HG03460 (cell line): Measurements from ENCODE around the gene DDAH1.
"Not testable (repeated sequence)": the region's sequence is repeated elsewhere in the genome, so short reads cannot be mapped to it uniquely, and the experiment has no call there.

Source experiments
- ATAC-seq: cut with Tn5 transposase; IDR thresholded peaks from one replicate; pipeline ENCODE4 v1.9.1; 2021; ENCODE audit not compliant: unreplicated experiment

Gene DDAH1

DNA sequence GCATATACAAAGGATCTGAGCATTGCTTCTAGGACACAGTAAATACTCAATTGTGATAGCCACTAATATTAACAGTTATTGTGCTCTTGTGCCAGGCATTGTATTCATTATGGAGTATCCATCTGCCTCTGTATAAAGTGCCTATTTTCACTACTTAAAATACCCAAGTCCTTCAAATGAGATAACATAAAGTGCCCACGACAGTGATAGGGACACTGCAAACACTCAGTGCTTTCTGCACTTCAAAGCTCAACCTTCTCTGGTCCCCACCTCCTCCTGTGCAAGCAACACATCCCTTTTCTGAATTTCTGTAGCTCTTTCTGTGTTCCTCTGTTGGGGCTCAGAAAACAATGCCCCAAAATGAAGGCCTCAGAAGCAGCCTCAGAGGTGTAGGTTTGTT lies 6.6 kb upstream of the DDAH1 start:
- no peak for ATAC-seq

DNA sequence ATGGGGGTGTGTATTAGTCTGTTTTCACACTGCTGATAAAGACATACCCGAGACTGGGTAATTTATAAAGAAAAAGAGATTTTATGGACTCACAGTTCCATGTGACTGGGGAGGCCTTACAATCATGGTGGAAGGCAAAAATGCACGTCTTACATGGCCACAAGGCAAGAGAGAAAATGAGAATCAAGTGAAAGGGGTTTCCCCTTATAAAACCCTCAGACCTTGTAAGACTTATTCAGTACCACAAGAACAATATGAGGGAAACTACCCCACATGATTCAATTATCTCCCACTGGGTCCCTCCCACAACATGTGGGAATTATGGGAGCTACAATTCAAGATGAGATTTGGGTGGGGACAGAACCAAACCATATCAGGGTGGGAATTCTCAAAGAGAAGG lies 5.2 kb upstream of the DDAH1 start:
- not testable (repeated sequence) for ATAC-seq

DNA sequence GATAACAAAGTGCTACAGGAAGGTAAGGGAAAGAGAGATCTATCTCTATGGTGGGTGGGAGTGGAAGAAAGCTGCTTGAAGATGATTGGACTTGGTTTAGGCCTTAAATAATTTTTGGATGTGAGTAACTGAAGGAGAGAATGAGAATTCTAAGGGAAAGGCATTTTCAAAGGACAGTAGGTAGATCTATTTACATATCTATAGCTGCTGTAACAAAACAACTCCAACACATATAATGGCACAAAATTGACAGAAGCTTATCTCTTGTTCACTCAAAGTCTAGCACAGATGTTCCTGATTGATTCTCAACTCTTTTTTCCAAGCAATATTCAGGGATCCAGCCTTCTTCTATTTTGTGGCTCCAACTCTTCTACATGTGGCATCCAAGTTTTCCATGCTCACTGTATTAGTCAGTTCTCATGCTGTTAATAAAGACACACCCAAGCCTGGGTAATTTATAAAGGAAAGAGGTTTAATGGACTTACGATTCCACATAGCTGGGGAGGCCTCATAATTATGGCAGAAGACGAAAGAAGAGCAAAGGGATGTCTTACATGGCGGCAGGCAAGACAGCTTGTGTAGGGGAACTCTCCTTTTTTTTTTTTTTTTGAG lies 3.1 kb upstream of the DDAH1 start:
- ATAC-seq = no peak

DNA sequence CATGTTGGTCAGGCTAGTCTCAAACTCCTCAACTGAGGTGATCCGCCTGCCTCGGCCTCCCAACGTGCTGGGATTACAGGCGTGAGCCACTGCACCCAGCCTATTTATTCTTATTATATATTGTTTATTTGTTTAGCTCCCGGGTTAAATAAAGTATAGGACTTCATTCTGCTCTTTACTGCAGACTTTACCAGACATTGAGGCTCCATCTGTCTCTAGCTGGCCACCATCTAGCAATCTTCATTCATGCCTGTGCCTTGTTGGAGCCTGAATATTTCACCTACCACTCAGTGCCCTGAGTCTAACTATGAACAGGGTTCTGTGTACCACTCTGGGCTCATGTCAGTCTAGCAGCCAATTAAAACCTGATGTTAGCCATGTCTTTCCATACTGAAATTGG lies 2.1 kb upstream of the DDAH1 start:
- no peak for ATAC-seq

DNA sequence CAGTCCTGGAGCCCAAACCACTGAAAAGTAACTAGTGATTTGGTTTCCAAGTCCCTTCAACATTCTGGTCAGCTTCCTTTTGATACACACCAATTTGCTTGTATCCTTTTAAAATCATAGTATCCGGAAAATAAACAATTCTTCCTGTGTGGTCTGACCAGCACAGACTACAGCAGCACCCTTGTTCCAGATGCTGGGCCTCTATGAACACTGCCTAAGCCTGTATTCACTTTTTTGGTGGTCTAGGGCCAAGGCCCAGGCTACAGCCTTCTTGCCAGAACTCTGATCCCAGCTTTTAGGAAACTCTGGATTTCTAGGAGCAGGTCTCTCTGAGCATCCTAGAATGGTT lies 801 bp upstream of the DDAH1 start:
- ATAC-seq = no peak

DNA sequence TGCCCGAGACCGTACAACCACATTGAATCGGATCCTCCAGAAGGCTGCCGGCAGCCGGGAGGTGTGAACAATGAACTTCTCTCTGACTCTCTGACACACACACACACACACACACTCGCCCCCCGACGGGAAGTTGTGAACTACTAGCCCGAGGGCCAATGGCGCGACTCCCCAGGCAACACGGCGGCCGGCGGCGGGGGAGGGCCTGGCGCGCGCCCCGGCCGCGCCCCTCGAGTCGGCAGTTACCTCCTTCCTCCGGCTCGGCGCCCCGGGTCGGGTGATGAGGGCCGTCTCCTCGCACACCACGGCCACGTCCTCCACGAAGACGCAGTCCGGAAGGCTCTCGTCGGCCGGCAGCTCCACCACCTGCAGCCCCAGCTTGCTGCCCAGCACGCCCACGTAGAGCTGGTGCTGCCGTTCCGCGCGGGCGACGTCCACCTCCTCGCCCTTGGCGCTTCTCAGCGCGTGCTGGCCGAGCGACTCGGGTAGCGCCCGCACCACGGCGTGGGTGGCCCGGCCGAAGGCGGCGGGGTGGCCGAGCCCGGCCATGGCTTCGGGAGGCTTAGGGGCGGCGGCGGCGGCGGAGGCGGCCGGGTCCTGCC lies 361 bp downstream of the DDAH1 start:
- ATAC-seq = peak; percentile 47

DNA sequence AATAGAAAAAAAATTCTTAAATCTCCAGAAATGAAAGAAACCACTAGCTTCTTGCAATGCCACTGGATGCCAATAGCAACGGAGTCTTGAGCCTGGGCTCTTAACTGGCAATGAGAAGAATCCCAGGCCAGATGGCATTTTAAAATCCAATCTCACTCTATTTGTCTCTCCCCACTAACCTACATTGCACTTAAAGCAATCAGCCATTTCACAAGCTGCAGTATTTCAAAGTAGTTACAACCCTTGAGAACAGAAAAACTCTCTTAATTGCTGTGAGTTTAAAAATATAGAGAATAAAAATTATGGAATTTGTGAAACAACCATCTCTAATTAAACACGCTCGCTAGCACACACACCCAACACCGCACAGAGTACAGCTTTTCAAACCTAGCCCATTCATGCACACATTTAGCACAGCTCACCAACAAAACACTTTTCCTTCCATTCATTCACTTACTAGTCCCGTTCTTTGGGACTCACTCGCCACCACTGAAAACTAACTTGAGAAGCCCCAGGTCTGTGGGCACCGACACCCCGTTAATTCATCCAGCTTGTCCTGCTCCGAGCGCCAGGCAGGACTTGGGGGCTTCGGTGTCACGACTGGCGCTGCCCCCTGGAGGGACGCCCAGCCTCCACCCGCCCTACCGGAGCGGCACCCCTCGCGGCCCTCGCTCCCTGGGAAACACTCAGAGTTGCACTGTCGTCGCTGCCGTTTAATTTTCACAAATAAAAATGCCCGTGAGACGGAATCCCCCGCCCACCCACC lies 1.0 kb downstream of the DDAH1 start:
- ATAC-seq = no peak

DNA sequence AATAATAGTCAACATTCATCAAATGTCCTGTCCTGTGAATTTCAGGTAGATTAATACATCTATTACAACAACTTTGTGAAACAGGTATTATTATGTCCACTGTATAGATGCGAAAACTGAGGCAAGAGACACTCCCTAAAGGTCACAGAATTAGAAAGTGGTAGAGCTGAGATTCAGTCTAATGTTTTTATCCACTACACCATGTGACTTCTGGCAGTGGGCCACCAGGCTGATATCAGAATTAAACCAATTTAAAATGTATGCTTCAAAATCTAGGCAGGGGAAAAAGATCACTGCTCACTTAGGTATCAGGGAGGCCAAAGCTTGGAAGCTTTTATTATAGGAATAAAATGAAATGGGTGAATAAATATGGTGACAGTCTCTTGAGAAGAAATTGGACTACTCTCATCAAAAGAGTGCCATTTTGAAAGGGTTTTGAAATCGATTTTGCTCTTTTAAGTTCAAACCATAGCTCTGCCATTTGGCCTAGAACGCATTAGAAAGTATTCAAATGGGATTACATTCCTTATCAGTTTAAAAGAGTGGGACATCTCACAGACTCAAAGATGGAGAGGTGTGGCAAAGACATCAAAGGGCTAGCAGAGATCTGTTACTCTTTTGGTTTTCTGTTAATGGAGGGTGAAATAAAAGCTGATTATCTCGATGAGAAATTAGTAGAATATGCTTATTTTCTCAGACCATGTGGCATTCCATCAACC lies 1.9 kb downstream of the DDAH1 start:
- no peak for ATAC-seq

DNA sequence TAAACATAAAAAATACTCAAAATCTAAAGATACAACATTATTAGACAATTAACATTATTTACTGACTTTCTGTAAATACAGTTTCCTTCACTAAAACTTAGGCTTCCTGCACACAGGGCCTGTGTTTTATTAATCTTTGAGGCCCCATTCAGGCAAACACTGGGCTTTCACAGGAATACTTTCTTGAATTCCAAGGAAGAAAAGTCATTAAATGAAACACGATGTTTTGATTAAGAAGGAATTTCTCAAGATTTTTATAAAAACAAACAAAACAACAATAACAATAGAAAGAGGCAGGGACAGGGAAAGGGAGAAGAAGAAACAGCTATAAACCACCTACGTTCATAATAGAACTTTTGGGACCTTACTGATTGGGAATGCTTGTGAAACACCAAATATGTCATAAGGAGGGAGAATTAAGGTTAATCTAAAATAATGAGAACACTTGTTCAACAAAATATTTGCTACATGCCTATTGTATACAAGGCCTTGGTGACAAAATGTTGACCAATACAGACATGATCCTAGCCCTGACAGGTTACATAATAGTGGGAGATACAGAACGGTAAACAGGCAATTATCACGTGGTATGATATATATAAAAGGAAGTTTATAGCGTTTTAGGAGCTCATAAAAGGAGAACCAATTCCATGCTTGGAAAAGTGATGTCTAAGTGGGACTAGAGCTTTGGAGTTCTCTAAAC lies 3.6 kb downstream of the DDAH1 start:
- no peak for ATAC-seq

DNA sequence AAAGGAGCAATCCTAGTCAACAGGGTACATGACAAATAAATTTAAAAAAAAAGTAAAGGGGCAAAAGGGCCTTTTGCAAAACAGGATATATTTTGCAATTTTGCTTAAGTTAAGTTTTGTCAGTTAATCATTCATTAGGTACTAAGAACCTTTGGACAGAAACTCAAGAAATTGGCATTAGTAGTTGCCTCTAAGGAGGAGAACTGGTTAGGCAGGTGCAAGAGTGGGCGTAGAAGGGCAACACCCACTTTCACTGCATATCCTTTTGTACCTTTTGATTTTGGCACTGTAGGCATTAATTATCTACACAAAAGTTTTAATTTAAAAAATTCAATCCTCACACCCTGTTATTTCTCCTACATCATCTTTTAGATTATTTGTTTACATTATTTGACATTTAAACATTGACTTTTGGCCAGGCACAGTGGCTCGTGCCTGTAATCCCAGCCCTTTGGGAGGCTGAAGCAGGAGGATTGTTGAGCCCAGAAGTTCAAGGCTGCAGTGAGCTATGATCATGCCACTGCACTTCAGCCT lies 4.3 kb downstream of the DDAH1 start:
- ATAC-seq = no peak

DNA sequence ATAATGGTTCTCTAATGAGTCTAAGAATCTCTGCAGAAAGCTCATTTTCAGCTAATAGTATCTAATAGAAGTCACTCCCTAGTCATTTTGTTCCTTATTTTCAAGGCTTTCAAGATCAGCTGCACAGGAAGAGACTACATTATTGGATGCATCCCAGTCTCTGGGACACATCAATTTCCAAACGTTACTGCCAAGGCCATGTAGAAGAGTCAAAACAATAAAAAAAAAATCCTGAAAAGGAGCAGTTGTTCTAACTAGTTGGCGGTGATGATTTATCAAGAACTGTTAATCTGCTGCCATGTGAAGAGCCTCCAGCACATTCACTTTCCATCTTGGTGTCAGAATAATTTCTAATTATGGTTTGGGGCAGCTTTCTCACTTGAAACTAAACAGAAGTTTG lies 5.7 kb downstream of the DDAH1 start:
- ATAC-seq = no peak

DNA sequence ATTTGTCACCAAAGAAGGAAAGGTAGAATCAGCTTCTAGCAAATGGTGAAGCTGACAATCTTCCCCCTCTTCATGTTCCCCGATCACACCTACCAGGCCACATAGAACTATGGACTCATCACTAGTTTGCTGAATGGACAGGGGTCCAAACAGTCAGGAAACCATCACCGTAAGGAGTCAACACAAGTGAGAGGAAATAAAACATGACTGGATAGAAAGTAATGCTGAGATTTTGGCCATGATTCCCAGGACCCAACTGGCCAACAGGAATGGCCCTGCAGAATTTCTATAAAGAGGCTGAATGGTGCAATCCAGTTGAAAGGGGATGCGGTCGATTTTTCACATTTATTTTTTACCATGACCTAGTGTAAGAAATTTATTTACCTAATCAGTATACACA lies 10.7 kb downstream of the DDAH1 start:
- ATAC-seq = no peak

DNA sequence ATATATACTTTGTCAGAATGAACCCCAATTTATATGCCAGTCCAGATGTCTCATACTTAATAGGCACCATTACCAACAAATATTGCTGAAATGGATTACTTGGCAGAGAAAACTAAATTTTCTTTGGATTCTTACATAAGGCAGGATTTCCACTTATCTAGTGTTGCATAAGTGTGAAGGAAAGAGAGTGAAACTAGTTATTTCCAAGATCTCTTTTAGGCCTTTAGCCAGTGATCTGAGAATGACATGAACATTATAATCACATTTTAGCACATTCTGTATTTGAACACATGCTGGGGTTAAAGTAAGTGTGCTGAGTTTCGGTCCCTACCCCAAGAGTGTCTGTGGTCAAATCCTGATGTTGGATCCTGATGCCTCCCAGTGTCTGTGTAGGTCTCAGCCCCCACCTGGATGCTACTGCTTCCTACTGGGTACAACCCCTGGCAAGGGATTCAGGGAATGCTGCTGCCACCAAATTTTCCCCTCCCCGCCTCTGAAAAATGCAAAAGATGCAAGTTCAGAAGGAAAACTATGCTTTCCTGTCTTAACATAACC lies 11.2 kb downstream of the DDAH1 start:
- ATAC-seq = no peak

DNA sequence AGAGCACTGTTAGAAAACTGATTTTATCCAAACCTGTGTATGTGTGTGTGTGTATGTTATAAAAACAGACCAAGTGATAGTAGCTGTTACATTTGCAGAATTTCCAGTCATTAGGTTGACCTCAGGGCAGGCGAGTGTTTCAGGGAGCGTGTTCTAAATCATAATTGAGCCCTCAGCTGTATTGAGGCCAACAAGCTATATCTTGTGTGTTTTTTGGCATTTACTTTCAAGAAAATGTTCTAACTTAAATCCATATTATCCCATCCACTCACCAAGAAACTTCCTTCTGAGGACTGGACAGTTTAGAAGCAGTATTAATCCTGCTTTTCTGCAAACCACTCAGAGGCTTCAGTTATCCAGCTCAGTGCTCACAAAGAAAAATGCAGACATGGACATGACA lies 12.0 kb downstream of the DDAH1 start:
- no peak for ATAC-seq

DNA sequence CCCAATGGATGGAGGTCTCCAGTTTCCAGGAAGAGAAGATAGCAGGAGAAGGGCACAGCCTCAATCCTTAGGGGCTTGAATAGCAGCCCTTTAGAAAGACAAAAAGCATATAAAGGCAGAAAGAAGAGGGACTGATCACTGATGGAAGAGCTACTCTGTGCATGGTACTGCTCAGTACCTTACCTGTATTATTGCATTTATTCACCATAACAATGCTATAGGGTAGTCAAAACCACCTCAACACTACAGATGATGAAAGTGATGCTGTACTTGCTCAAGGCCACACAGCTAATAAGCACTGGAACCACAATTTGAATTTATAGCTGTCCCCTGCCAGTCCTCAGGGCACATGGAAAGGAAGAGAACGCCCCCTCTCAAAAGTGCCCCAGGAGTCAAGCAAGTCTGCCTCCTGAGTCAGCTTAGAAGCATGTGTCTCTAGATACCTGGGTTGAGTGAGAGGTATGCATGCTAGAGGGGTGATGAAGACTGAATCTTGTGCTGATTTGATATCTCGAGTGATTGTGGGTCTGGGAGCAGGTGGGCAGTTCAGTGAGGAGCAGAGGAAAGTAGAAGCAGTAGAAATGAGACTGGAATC lies 13.6 kb downstream of the DDAH1 start:
- ATAC-seq = no peak

DNA sequence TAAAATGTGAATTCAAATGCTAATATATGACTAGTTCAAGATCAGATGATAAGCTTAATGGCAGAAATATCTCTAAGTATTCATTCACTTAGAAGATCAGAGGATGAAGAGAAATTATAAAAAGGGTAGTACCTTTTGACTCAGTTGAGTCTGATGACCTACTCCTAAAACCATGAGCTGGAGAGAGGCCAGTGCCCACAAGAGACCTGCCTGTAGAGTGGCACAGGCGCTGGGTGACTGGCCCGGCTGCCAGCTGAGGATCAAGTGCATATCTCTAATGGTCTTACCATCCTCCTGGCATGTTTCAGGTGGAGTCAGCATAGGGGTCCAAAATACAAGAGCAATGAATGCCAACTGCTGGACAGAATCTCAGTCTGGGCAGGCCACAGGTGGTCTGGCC lies 14.1 kb downstream of the DDAH1 start:
- ATAC-seq = no peak

DNA sequence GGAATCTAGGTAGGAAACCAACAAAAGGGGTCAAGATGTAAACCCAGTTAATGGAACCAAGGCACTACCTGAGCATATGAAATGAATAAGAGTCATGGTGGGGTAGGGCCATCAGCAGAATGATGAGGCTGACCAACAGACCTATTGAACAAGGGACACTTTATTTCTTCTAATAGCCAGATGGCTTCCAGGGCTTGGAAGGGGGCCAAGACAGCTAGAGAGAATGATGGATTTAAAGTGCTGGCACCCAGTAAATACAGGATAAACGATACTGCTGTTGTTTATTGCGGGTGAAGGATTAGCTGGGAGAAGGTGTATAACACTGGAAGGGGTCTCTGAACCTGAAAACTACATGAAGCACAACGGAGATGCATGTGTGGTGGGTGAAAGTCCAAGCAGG lies 15.6 kb downstream of the DDAH1 start:
- ATAC-seq = no peak

DNA sequence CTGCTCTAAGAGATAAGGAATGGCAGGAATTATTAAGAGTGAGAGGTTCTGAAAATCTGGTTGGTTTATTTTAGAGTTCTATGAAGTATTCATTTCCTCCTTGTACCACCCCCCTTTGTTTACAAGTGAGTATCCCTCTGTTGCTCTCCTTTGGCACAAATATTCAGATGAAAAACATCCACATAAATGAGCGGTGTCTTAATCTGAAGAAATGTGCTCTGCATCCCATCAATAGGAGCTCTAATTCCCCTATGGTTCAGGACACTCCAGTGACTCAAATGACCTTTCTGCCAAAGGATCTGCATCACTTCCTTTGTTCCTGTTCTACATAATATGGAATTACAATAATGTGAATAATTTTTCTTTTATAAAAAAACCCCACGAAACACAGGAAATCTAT lies 16.6 kb downstream of the DDAH1 start:
- ATAC-seq = no peak

DNA sequence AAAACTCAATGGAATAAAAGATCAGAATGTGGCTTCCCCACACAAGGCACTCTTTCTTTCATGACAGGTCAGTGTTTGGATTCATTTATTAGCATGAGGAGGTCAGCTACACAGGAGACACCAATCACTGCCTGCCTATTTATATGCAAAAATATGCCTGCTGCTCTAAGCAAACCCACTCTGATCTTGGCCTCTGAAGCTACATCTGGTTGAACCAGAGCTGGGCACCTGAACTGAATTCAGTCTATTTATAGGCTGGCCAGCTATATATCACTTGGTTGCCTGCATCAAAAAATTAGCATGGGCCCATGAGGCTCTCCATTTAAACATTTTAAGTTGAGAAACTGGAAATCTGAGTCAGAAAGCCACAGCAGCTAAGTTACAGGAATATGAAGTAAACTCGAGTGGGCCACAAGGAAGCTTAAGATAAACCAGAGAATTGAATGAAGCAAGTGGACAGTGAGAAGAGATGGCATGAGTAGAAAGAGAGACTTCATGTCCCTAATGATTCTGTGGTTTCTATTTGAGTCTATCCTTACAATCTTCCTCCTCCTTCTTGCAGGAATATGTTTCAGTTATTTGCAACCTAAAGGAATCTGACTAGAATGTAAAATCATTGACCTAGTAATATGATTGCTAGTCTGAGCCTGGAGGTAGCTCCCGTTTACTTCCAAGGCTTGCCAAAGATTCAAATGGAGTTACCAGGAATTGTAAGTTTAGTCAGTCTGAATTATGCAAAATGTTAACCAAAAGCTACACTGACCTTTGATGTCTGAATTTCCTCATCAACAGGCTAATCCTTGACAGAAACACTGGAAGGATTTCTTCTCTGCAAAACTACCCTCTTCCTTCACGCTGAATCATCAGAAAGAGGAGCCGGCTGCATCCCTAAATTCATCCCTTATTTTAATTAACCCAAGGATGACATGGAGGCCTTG lies 17.7 kb downstream of the DDAH1 start:
- ATAC-seq = no peak
